Caco-2 (cell line): ENCODE data around the gene MBP. TPM values are rescaled to one million over a fixed set of nuclear protein-coding genes. Genes with fewer than 3 reads are reported as not detected.

Experiments
- BruUV-seq: library from RNA; stranded (reverse); fragments of 400-500 nt; replicated peaks from 2 replicates; lab custom pipeline; 2021; lab: Mats Ljungman, UMichigan
- CTCF ChIA-PET: fragments of 300-600 bp; sonication (Branson Sonifier 250); formaldehyde crosslinking; loops from one replicate; lab custom pipeline; 2022; ENCODE audit warnings: antibody characterized with exemption; lab: Charles Lee
- POLR2A ChIA-PET: fragments of 300-600 bp; sonication (Branson Sonifier 250); formaldehyde crosslinking; loops from one replicate; lab custom pipeline; 2022; ENCODE audit warnings: antibody characterized with exemption; lab: Charles Lee
- DNase-seq, 2 experiments: peaks; one replicate each; pipeline versions ENCODE4 v3.0.0 to v3.0.0-alpha.2; 2020 to 2022
- H3K27me3 ChIP-seq: replicated peaks from 2 replicates; pipeline ENCODE4 v1.6.0; 2011; ENCODE audit warnings: low read length; ENCODE audit not compliant: control insufficient read depth, insufficient read depth
- H3K36me3 ChIP-seq: 2 replicates; pipeline ENCODE4 v1.5.1; 2011; ENCODE audit warnings: low read length; ENCODE audit not compliant: control insufficient read depth, insufficient read depth
- H3K4me1 ChIP-seq: fragments of 250-450 bp; sonication (Bioruptor Pico); 2 replicates; pipeline ENCODE4 v1.5.1; 2020; ENCODE audit warnings: mild to moderate bottlenecking
- H3K4me3 ChIP-seq: 2 replicates; pipeline ENCODE4 v1.5.1; 2011; ENCODE audit warnings: low read depth, mild to moderate bottlenecking, control low read depth, low read length
- H3K9me3 ChIP-seq: fragments of 250-450 bp; sonication (Bioruptor Pico); 2 replicates; pipeline ENCODE4 v1.5.1; 2020; ENCODE audit warnings: mild to moderate bottlenecking, moderate library complexity
- H3K27ac Mint-ChIP-seq: one replicate; pipeline ENCODE4 v1.8.0; 2022; ENCODE audit warnings: mixed read lengths; ENCODE audit not compliant: unreplicated experiment
- H3K27me3 Mint-ChIP-seq: one replicate; pipeline ENCODE4 v1.8.0; 2022; ENCODE audit warnings: mixed read lengths; ENCODE audit not compliant: insufficient read depth, unreplicated experiment
- H3K36me3 Mint-ChIP-seq: one replicate; pipeline ENCODE4 v1.8.0; 2022; ENCODE audit warnings: mild to moderate bottlenecking, mixed read lengths; ENCODE audit not compliant: insufficient read depth, unreplicated experiment
- H3K4me1 Mint-ChIP-seq: one replicate; pipeline ENCODE4 v1.8.0; 2022; ENCODE audit warnings: low read depth, mixed read lengths; ENCODE audit not compliant: unreplicated experiment
- H3K4me3 Mint-ChIP-seq: one replicate; pipeline ENCODE4 v1.8.0; 2022; ENCODE audit warnings: mild to moderate bottlenecking, moderate library complexity, mixed read lengths; ENCODE audit not compliant: unreplicated experiment
- H3K9me3 Mint-ChIP-seq: one replicate; pipeline ENCODE4 v1.8.0; 2022; ENCODE audit warnings: mixed read lengths; ENCODE audit not compliant: unreplicated experiment
- intact Hi-C: fragments of 100-400 bp; cut with micrococcal nuclease; formaldehyde crosslinking; loops from one replicate; pipeline ENCODE4 v1.10.0; 2022; ENCODE audit not compliant: unreplicated experiment
- total RNA-seq: library from RNA; stranded (reverse); gene quantifications from 2 replicates; pipeline ENCODE4 v1.2.3, GENCODE V29; 2022
- TF ChIP-seq, protein P1 (sequence below), 2 experiments: fragments of 200-600 bp in 1 of 2; IDR thresholded peaks; 1 replicate in 1 of 2; 2 replicates in 1 of 2; pipeline versions ENCODE4 v1.5.1 to v1.8.0; 2011 to 2022; ENCODE audit warnings: antibody characterized with exemption in 1 of 2, control low read depth in 1 of 2, inconsistent platforms in 1 of 2, low read depth in 1 of 2, low read length in 1 of 2, mild to moderate bottlenecking in 1 of 2, moderate library complexity in 1 of 2; ENCODE audit not compliant: insufficient read depth in 1 of 2, severe bottlenecking in 1 of 2, unreplicated experiment in 1 of 2

MBP gene
- total RNA-seq, 1 experiment from 2014 or later: 11.4 TPM

DNA sequence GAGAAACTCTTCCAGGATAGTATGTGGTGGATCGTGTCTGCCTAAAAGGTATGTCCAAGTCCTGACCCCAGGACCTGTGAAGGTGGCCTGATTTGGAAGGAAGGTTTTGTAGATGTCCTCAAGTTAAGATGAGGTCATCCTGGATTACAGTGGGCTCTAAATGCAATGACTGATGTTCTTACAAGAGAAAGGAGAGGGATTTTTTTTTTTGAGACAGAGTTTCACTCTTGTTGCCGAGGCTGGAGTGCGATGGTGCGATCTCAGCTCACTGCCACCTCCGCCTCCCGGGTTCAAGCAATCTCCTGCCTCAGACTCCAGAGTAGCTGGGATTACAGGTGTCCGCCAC, 19.9 kb downstream of the MBP start:
- no peaks in the 10 kb centered on the region for H3K36me3 ChIP-seq
- Mint-ChIP-seq H3K27me3 (no peaks in the 10 kb centered on the region), H3K9me3 (no peaks in the 10 kb centered on the region), H3K27ac (no peak overlapping the region), H3K4me1 (peaks cover 12% of the 10 kb centered on the region), H3K4me3 (no peak overlapping the region), H3K36me3 (peaks cover 5% of the 10 kb centered on the region)
- H3K9me3 ChIP-seq: no peaks in the 10 kb centered on the region
- POLR2A ChIA-PET: no interaction called here
- no TSS peak for BruUV-seq
- H3K4me1 ChIP-seq: peaks cover 15% of the 10 kb centered on the region
- DNase-seq: no peak
- no peaks in the 10 kb centered on the region for H3K27me3 ChIP-seq
- TF ChIP-seq, protein P1, sequence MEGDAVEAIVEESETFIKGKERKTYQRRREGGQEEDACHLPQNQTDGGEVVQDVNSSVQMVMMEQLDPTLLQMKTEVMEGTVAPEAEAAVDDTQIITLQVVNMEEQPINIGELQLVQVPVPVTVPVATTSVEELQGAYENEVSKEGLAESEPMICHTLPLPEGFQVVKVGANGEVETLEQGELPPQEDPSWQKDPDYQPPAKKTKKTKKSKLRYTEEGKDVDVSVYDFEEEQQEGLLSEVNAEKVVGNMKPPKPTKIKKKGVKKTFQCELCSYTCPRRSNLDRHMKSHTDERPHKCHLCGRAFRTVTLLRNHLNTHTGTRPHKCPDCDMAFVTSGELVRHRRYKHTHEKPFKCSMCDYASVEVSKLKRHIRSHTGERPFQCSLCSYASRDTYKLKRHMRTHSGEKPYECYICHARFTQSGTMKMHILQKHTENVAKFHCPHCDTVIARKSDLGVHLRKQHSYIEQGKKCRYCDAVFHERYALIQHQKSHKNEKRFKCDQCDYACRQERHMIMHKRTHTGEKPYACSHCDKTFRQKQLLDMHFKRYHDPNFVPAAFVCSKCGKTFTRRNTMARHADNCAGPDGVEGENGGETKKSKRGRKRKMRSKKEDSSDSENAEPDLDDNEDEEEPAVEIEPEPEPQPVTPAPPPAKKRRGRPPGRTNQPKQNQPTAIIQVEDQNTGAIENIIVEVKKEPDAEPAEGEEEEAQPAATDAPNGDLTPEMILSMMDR (IDR thresholded peaks at IDR 0.05; ENCODE audit: insufficient read depth in 1 of 2, low read depth in 1 of 2, low read length in 1 of 2, severe bottlenecking in 1 of 2, unreplicated experiment in 1 of 2): no peak
- H3K4me3 ChIP-seq: no peak overlapping the region
- CTCF ChIA-PET: no interaction called here
- intact Hi-C loops: no loop called here

DNA sequence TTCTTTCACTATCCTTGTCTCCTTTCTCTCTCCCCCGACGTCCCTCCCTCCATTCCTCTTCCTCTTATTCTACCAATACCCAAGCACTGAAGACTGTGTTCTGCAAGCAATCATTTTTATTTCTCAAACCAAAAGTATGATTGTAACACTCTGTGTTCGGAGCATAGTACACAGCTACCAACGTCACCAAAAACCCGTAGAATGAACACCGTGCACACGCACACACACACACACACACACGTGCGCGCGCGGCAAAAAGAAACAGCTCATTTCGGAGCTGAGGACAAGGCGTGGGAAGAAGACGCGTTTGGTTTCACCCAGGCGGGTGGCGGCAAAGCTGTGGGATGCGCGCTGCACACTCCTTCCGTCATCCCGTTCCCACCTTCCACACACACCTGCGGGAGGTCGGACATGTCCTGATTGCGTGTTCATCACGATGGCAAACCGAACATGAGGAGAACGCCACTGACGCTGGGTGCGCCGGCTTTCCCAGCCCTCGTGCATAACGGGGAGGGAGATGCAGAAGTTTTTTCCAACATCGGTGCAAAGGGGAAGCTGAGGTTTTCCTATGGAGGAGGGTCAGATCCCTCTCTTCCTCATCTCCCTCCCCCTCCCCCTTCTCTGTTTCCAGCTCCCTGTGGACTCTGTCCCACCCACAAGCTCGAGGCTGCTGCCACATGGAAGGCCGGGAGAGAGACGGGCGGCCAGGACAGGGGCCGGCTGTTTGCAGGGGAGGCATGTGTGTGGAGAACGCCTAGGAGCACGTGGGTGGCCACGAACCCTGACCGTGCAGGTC, 20.4 kb downstream of the MBP start:
- Mint-ChIP-seq H3K4me3 (no peak overlapping the region), H3K9me3 (no peaks in the 10 kb centered on the region), H3K27me3 (no peaks in the 10 kb centered on the region), H3K36me3 (peaks cover 5% of the 10 kb centered on the region), H3K27ac (no peak overlapping the region), H3K4me1 (peaks cover 12% of the 10 kb centered on the region)
- Histone ChIP-seq H3K4me1 (peaks cover 15% of the 10 kb centered on the region), H3K27me3 (no peaks in the 10 kb centered on the region), H3K9me3 (no peaks in the 10 kb centered on the region), H3K4me3 (no peak overlapping the region), H3K36me3 (no peaks in the 10 kb centered on the region)
- intact Hi-C loops: no loop called here
- TF ChIP-seq, protein P1 (IDR thresholded peaks at IDR 0.05; ENCODE audit: insufficient read depth in 1 of 2, low read depth in 1 of 2, low read length in 1 of 2, severe bottlenecking in 1 of 2, unreplicated experiment in 1 of 2): no peak
- CTCF ChIA-PET: no interaction called here
- POLR2A ChIA-PET: no interaction called here
- BruUV-seq: no TSS peak
- no peak for DNase-seq

DNA sequence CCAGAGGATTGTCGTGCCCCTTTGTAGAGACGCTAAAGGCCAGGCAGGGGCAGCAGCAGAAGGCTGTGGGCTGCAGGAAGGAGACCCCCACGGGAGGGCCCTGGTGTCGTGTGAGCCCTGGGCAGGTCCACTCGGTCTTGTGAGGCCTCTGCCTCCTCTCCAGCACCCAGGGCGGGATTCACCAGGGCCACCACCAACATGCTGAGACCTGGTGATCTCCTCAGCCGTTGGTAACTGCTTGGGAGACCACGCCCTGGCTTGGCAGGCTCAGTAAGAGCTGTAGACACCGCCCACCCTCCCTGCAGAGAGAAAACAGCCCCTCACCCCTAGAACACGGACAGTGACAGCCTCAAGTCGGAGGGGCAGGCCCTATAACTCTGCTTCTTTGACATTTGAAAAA, 21.1 kb downstream of the MBP start:
- ChIA-PET POLR2A (no interaction called here), CTCF (no interaction called here)
- peaks cover 15% of the 10 kb centered on the region for H3K4me1 ChIP-seq
- H3K9me3 Mint-ChIP-seq: no peaks in the 10 kb centered on the region
- H3K27me3 ChIP-seq: no peaks in the 10 kb centered on the region
- peaks cover 12% of the 10 kb centered on the region for H3K4me1 Mint-ChIP-seq
- no peak overlapping the region for H3K4me3 ChIP-seq
- H3K27me3 Mint-ChIP-seq: no peaks in the 10 kb centered on the region
- no peaks in the 10 kb centered on the region for H3K36me3 ChIP-seq
- H3K9me3 ChIP-seq: no peaks in the 10 kb centered on the region
- peaks cover 5% of the 10 kb centered on the region for H3K36me3 Mint-ChIP-seq
- no TSS peak for BruUV-seq
- H3K27ac Mint-ChIP-seq: no peak overlapping the region
- intact Hi-C loops: no loop called here
- TF ChIP-seq, protein P1 (IDR thresholded peaks at IDR 0.05; ENCODE audit: insufficient read depth in 1 of 2, low read depth in 1 of 2, low read length in 1 of 2, severe bottlenecking in 1 of 2, unreplicated experiment in 1 of 2): no peak
- no peak overlapping the region for H3K4me3 Mint-ChIP-seq
- no peak for DNase-seq
